Skeletal muscle satellite cell (primary cell): Measurements from ENCODE around the gene XYLT1. TPM values are rescaled to one million over a fixed set of nuclear protein-coding genes. Genes with fewer than 3 reads are reported as not detected.

Experiments used
- H3K27me3 ChIP-seq: 2 replicates; pipeline ENCODE4 v1.7.0; 2013; ENCODE audit warnings: low read length; ENCODE audit not compliant: control insufficient read depth, insufficient read depth
- H3K36me3 ChIP-seq: 2 replicates; pipeline ENCODE4 v1.7.0; 2013; ENCODE audit warnings: mild to moderate bottlenecking, control low read depth, low read length; ENCODE audit not compliant: insufficient read depth
- H3K4me1 ChIP-seq: 2 replicates; pipeline ENCODE4 v1.7.0; 2013; ENCODE audit warnings: low read length; ENCODE audit not compliant: control insufficient read depth, insufficient read depth
- H3K4me2 ChIP-seq: 2 replicates; pipeline ENCODE4 v1.7.0; 2013; ENCODE audit warnings: mild to moderate bottlenecking, low read length
- H3K4me3 ChIP-seq: 2 replicates; pipeline ENCODE4 v1.7.0; 2013; ENCODE audit warnings: low read length
- H3K9ac ChIP-seq: 2 replicates; pipeline ENCODE4 v1.7.0; 2013; ENCODE audit warnings: mild to moderate bottlenecking, low read depth, low read length, moderate library complexity
- H3K9me3 ChIP-seq: replicated peaks from 2 replicates; pipeline ENCODE4 v1.7.0; 2013; ENCODE audit warnings: mild to moderate bottlenecking, control low read depth, low read length
- small RNA-seq: library from RNA; depleted of rRNA; stranded (forward); fragments of <200 nt; gene quantifications from one replicate; pipeline ENCODE3, GENCODE V24; 2012

The XYLT1 gene

DNA sequence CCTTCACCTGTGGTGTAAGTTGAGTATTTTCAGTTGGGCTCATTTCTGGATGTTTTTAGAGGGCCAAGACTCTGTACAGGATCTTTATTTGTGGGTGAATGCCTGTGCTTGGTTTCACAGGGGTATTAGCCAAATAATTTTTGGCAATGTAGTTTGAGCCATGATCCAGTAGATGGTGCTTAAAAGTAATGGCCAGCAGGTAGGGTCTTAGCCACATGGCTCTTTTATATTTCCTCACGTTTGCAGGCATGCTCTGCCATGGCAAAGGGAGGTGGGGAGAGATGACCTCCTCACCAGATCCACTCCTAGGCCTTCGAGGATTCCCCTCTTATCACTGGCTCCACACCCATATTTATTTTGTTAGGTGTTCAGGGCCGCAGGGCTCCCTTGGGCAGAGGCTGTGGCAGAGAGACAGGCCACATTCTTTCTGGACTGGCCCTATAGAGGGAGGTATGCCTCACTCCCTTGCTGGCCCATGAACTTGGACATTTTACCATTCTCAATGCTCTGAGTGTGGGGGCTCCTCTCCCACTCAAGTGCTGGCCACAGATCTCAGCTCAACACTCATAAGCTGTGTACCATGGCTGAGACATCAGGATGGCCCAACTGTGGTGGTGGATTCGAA is 417.1 kb downstream of the XYLT1 start:
- Histone ChIP-seq H3K27me3 (no peaks in the 10 kb centered on the region), H3K9me3 (no peaks in the 10 kb centered on the region), H3K4me3 (no peak overlapping the region), H3K9ac (no peak overlapping the region), H3K36me3 (no peaks in the 10 kb centered on the region), H3K4me2 (no peak overlapping the region), H3K4me1 (no peaks in the 10 kb centered on the region)

Small RNA genes lying within 50 kb of the gene (small RNA-seq; reads per million reads assigned to genes)
- gene AC109446.1: not detected
